ENCODE results near the gene GSG1L2. TPM values are rescaled to one million over a fixed set of nuclear protein-coding genes. Genes with fewer than 3 reads are reported as not detected.

The GSG1L2 gene
- total RNA-seq, 2 donors from 2014 or later: not detected

DNA sequence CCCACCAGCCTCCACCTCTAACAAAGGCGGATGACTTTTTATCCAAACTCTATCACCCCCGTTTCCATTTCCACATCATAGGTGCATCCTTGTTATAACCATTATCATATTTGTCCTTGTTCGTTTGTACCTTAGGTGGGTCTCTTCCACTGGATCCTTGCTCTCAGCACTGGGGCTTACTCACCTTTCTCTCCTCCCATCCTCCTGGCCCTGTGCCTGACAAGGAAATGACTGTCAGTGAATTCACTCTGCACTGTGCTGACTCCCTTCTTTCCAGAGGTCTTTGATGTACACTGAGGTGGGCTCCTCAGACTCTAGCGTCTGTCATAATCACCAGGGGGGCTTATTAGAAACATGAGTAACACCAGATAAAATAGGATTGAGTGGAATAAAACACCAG, 3.1 kb downstream of the GSG1L2 start:
- 34 to 73% methylated on average over 4 of the region's 4 CpGs for WGBS, 2 donors
- DNase-seq (no peak), ATAC-seq (no peak)
- no peak overlapping the region for H3K27ac ChIP-seq
- H3K9me3 ChIP-seq: no peaks in the 10 kb centered on the region
- H3K4me1 ChIP-seq: no peaks in the 10 kb centered on the region
- TF ChIP-seq, protein P1, sequence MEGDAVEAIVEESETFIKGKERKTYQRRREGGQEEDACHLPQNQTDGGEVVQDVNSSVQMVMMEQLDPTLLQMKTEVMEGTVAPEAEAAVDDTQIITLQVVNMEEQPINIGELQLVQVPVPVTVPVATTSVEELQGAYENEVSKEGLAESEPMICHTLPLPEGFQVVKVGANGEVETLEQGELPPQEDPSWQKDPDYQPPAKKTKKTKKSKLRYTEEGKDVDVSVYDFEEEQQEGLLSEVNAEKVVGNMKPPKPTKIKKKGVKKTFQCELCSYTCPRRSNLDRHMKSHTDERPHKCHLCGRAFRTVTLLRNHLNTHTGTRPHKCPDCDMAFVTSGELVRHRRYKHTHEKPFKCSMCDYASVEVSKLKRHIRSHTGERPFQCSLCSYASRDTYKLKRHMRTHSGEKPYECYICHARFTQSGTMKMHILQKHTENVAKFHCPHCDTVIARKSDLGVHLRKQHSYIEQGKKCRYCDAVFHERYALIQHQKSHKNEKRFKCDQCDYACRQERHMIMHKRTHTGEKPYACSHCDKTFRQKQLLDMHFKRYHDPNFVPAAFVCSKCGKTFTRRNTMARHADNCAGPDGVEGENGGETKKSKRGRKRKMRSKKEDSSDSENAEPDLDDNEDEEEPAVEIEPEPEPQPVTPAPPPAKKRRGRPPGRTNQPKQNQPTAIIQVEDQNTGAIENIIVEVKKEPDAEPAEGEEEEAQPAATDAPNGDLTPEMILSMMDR (IDR thresholded peaks at IDR 0.05): no peak
- TF ChIP-seq POLR2A (IDR thresholded peaks at IDR 0.05): no peak
- no peak overlapping the region for H3K4me3 ChIP-seq
- intact Hi-C loops (cut with DNase I): no loop called here
- H3K36me3 ChIP-seq (replicated peaks in 1 of 2; ENCODE audit: insufficient read depth in 1 of 2, low read depth in 2 of 2): no peaks in the 10 kb centered on the region
- no peaks in the 10 kb centered on the region for H3K27me3 ChIP-seq

DNA sequence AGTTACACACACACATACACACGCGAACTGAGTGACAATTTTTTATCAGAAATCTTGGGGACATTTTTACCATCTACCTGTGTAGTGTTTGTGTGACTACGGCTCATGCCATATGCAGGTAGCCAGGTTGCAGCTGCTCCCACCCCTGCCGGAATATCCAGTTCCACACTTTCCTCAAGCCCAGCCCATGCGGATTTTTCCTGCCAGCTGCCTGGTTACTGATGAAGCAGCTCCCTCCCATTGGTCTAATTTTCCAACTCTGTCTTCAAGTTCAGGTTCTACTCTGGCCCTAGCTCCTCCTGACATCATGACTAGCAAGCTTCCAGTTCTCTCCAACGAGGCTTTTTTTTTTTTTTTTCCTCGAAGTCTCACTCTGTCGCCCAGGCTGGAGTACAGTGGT, 4.8 kb downstream of the GSG1L2 start:
- intact Hi-C loops (cut with DNase I): no loop called here
- ATAC-seq: peak; percentile 63
- no peaks in the 10 kb centered on the region for H3K27me3 ChIP-seq
- no peaks in the 10 kb centered on the region for H3K9me3 ChIP-seq
- TF ChIP-seq, protein P1 (IDR thresholded peaks at IDR 0.05): no peak
- no peak for TF ChIP-seq POLR2A (IDR thresholded peaks at IDR 0.05)
- no peaks in the 10 kb centered on the region for H3K36me3 ChIP-seq (replicated peaks in 1 of 2; ENCODE audit: insufficient read depth in 1 of 2, low read depth in 2 of 2)
- no peaks in the 10 kb centered on the region for H3K4me1 ChIP-seq
- peak; percentile 16 to 42 (median 27) for DNase-seq
- no peak overlapping the region for H3K27ac ChIP-seq
- H3K4me3 ChIP-seq: no peak overlapping the region
- WGBS, 2 donors: 38 to 40% methylated on average over 8 of the region's 8 CpGs

DNA sequence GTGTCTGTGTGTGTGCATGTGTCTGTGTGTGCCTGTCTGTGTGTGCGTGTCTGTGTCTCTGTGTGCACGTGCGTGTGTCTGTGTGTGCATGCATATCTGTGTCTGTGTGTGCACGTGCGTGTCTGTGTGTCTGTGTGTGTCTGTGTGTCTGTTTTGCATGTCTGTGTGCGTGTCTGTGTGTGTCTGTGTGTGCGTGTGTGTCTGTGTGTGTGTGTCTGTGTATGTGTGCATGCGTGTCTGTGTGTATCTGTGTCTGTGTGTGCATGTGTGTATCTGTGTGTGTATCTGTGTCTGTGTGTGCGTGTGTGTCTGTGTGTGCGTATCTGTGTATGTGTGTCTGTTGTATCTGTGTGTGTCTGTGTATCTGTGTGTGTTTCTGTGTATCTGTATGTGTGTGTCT, 5.4 kb downstream of the GSG1L2 start:
- DNase-seq (no peak), ATAC-seq (no peak)
- Histone ChIP-seq H3K9me3 (no peaks in the 10 kb centered on the region), H3K36me3 (replicated peaks in 1 of 2; ENCODE audit: insufficient read depth in 1 of 2, low read depth in 2 of 2) (no peaks in the 10 kb centered on the region), H3K4me3 (no peak overlapping the region), H3K4me1 (no peaks in the 10 kb centered on the region), H3K27me3 (no peaks in the 10 kb centered on the region), H3K27ac (no peak overlapping the region)
- TF ChIP-seq POLR2A (IDR thresholded peaks at IDR 0.05): no peak
- TF ChIP-seq, protein P1 (IDR thresholded peaks at IDR 0.05): no peak
- intact Hi-C loops (cut with DNase I): no loop called here
- WGBS, 2 donors: 40 to 79% methylated on average over 3 to 10 of the region's 10 CpGs

DNA sequence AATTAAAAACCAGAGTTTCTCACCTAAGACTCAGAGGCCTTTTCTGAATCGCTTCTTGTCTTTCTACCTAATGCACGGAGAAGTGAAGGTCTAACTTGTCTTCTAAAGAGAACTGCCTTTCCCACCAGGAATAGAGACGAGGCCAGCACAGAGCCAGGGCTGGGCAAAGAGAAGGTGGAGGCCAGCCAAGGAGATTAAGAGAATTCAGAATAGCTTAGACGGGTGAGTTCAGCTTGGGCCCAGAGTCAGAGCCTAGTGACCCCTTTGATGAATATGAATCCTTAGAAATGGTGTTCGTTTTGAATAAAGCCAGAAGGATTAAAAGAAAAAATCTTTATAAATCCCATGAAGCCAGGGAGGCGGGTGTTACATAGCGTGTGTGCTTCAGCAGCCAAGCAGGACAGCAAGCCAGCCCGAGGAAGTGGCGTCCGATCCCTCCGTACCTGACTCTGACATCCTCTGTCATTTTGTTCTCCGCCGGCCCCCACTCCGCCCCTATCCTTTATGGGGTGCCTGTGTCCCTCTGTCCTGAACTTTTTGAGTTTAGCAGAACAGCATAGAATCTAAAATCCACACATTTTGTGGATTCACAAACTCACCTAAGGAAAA, 7.4 kb downstream of the GSG1L2 start:
- TF ChIP-seq, protein P1 (IDR thresholded peaks at IDR 0.05): no peak
- no peak for TF ChIP-seq POLR2A (IDR thresholded peaks at IDR 0.05)
- DNase-seq (no peak), ATAC-seq (no peak)
- intact Hi-C loops (cut with DNase I): no loop called here
- H3K9me3 ChIP-seq: no peaks in the 10 kb centered on the region
- H3K27ac ChIP-seq: no peak overlapping the region
- no peak overlapping the region for H3K4me3 ChIP-seq
- H3K4me1 ChIP-seq: no peaks in the 10 kb centered on the region
- WGBS, 2 donors: 60 to 68% methylated on average over 14 of the region's 14 CpGs
- H3K27me3 ChIP-seq: no peaks in the 10 kb centered on the region
- no peaks in the 10 kb centered on the region for H3K36me3 ChIP-seq (replicated peaks in 1 of 2; ENCODE audit: insufficient read depth in 1 of 2, low read depth in 2 of 2)

GRCh38 chr17:9813166-9813565, 8.7 kb downstream of the GSG1L2 start:
- ATAC-seq: no peak
- WGBS, 2 donors: 60 to 62% methylated on average over 9 of the region's 9 CpGs

More at GRCh38 chr17:9813166-9813565, 8.7 kb downstream of the GSG1L2 start:
- no peaks in the 10 kb centered on the region for H3K27me3 ChIP-seq
- intact Hi-C loops (cut with DNase I): no loop called here
- no peak for TF ChIP-seq POLR2A (IDR thresholded peaks at IDR 0.05)
- TF ChIP-seq, protein P1 (IDR thresholded peaks at IDR 0.05): no peak
- H3K27ac ChIP-seq: no peak overlapping the region
- no peak overlapping the region for H3K4me3 ChIP-seq
- H3K9me3 ChIP-seq: no peaks in the 10 kb centered on the region
- no peaks in the 10 kb centered on the region for H3K36me3 ChIP-seq (replicated peaks in 1 of 2; ENCODE audit: insufficient read depth in 1 of 2, low read depth in 2 of 2)
- no peaks in the 10 kb centered on the region for H3K4me1 ChIP-seq
- no peak for DNase-seq
